ENCODE data around the gene SETD2.

GRCh38 chr3:47008234-47008796 is 155.6 kb downstream of the SETD2 start:
- TF ChIP-seq, protein P1, sequence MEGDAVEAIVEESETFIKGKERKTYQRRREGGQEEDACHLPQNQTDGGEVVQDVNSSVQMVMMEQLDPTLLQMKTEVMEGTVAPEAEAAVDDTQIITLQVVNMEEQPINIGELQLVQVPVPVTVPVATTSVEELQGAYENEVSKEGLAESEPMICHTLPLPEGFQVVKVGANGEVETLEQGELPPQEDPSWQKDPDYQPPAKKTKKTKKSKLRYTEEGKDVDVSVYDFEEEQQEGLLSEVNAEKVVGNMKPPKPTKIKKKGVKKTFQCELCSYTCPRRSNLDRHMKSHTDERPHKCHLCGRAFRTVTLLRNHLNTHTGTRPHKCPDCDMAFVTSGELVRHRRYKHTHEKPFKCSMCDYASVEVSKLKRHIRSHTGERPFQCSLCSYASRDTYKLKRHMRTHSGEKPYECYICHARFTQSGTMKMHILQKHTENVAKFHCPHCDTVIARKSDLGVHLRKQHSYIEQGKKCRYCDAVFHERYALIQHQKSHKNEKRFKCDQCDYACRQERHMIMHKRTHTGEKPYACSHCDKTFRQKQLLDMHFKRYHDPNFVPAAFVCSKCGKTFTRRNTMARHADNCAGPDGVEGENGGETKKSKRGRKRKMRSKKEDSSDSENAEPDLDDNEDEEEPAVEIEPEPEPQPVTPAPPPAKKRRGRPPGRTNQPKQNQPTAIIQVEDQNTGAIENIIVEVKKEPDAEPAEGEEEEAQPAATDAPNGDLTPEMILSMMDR (IDR thresholded peaks at IDR 0.05; ENCODE audit: low read depth, low read length) = no peak
- no peak for TF ChIP-seq EZH2phosphoT487 (IDR thresholded peaks at IDR 0.05; ENCODE audit: low read depth)
